ENCODE results near the gene BRD3OS. TPM values are rescaled to one million over a fixed set of nuclear protein-coding genes. Genes with fewer than 3 reads are reported as not detected.
"Not testable (repeated sequence)": the region's sequence is repeated elsewhere in the genome, so short reads cannot be mapped to it uniquely, and the experiment has no call there.

Gene BRD3OS
- total RNA-seq, 1 donor: 14.3 TPM

DNA sequence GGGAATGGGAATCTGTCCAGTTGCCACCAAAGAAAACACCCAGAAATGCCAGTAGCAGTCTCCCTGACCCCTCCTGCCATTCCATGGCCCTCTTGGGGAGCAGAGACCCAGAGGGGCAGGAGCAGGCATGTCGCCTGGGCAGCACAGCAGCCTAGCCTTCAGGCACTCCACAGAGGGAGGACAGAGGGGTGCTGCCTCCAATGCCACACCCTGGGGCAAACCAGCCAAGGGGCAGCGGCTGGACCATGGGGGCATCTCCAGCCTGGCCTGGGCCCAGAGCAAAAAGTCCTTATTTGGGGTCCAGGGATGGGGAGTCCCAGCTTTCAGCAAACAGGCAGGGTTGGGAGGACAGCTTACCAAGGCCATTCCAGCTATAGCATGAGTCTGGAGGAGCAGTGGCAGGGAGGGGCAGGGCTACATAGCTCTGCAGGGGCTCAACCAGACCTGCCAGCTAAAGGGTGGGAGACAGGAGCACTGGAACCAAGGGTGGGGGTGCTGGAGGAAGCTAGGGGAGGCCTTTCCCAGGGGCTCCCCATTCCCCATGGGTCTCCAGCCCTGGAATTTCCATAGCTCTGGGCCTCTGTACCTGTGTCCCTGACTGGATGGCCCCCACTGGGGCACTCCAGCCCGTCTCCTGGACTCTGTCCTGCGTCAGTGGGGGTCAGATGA is 35.9 kb downstream of the BRD3OS start:
- DNase-seq (ENCODE audit: low read depth in 2 of 3, low spot score in 2 of 3): no peak

DNA sequence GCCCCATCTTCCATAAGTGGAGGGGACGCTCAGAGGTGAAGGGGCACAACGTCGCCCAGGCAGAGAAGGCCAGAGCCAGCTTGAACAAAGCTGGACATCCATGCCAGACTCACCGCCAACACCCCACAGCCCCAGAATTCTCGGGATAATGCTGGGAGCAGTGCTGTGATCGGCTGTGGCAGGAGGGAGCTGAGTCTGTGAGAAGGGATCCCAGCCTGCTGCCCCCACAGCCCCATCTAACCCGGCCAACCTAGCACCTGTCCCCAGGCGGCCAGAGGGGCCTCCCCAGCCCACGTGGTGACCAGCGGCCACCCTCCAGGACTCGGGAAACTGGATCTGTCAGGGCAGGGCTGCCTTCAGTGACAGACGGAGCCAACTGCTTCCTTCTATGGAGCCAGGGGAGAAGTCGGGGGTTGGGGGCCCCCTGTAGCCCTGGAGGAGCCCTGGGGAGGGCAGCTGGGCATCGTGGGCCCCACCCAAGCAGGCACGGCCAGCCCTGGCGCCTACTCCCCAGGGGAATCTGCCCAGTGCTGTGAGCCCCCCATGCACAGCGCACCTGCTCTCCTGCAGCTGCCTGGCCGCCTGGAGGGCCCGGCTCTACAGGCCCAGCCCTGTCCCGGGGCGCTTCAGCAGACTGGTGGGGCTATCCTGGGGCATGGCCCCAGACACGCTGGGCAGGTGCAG is 36.5 kb downstream of the BRD3OS start:
- DNase-seq (ENCODE audit: low read depth in 2 of 3, low spot score in 2 of 3): no peak

GRCh38 chr9:134062461-134063087 is 37.3 kb downstream of the BRD3OS start:
- DNase-seq (ENCODE audit: low read depth in 2 of 3, low spot score in 2 of 3): no peak

- DNase-seq (ENCODE audit: low read depth in 2 of 3, low spot score in 2 of 3): no peak
Measured at GRCh38 chr9:134063088-134063570, 37.8 kb downstream of the BRD3OS start.

DNA sequence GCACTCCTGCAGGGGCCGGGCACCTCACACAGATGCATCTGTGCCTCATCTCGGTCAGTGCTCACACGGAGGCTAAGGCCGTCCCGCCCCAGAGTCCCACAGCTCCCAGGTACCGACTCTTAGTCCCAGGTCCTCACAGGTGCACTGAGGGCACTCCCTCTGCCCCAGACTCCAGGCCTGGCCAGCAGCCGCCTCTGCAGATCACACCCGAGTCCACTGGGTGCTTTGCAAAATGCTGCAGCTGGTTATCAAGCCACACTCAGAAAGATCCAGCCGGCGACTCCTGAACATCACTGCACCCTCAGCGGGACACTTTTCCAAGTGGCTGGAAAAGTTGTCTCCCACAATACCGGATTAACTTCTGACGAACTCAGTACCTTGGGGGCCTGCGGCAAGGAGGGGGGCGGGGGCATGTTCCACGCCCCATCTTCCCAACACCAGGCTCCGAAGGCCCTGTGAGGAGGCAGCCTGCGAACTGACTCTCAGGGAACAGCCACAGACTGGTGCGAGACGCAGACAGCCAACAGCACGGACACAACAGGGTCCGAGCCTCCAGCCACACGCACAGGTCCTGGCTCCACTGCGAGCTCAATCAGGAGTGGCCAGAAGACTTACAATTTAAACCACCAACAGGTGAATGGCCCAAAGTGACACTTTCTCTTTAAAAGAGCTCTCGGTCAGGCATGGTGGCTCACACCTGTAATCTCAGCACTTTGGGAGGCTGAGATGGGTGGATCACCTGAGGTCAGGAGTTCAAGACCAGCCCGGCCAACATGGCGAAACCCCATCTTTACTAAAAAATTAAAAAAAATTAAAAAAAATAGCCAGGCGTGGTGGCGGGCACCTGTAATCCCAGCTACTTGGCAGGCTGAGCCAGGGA is 38.5 kb downstream of the BRD3OS start:
- DNase-seq (ENCODE audit: low read depth in 2 of 3, low spot score in 2 of 3): no peak

- DNase-seq (ENCODE audit: low read depth in 2 of 3, low spot score in 2 of 3): no peak
Measured at GRCh38 chr9:134064711-134065110, 39.4 kb downstream of the BRD3OS start.

DNA sequence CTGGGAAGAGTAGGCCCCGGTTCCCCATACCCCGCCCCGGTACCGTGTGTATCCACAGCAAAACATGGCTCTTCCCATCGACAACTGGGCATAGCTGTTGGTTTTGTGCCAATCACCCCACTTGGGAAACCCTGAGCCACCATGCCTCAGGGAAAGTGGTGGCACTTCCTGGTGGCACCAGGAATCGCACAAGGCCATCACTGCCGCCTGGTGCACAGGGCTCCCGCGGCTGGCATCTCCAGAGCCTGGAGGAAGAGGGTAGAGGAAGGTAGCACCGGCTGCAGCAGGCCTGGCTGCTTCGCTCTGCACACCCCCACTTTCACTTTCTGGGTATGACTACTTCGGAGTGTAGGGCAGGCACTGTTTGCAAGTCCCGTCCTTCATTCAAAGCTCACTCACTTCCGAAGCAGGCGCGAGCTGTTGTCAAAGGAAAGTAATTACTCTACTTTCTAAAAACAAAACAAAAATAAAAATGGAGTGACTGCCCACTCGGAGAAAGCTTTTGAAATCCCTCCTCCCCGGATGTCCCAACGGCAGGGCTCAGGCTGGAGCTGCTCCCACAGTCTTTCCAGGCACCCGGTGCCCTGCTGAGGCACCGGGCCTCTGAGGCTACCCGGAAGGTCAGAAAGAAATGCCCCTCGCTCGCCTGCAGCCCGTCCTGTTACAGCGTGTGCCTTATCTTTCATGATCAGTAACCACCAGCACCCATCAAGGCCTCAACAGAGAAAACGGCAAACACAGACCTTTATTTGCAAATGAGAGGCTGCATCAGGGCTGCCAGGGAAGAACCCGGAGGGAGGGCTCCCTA is 40.5 kb downstream of the BRD3OS start:
- peak in 2 of 3 donors; percentile 56 to 62 for DNase-seq (ENCODE audit: low read depth in 2 of 3, low spot score in 2 of 3)

DNA sequence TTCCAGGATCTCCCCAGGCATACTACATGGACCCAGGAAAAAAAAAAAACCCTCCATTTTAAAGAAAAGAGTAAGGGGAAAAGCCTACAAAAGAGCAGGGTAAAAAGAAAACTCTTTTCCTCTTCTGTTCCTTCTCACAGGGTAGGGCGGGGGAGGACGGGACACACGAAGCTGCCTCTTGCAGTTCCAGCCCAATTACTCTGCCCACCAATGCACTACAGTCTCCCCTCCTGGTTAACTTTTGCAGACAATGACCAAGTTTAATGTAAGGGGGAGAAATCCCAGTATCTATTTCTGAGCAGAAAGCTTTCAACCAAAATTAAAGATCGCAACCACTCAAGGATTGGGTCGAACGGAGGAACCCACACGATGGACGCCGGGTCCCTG is 41.2 kb downstream of the BRD3OS start:
- peak in 1 of 3 donors; percentile 11 for DNase-seq (ENCODE audit: low read depth in 2 of 3, low spot score in 2 of 3)

- peak in 2 of 3 donors; percentile 65 to 68 for DNase-seq (ENCODE audit: low read depth in 2 of 3, low spot score in 2 of 3)
Measured at GRCh38 chr9:134066913-134067851, 41.9 kb downstream of the BRD3OS start.

- DNase-seq (ENCODE audit: low read depth in 2 of 3, low spot score in 2 of 3): peak; percentile 81 to 93 (median 91)
Measured at GRCh38 chr9:134067904-134068743, 42.8 kb downstream of the BRD3OS start, which contains the start of gene BRD3. Gene BRD3 (minus strand): TSS chr9:134068026. CDS start chr9:134053477, 14,549 bp downstream.

DNA sequence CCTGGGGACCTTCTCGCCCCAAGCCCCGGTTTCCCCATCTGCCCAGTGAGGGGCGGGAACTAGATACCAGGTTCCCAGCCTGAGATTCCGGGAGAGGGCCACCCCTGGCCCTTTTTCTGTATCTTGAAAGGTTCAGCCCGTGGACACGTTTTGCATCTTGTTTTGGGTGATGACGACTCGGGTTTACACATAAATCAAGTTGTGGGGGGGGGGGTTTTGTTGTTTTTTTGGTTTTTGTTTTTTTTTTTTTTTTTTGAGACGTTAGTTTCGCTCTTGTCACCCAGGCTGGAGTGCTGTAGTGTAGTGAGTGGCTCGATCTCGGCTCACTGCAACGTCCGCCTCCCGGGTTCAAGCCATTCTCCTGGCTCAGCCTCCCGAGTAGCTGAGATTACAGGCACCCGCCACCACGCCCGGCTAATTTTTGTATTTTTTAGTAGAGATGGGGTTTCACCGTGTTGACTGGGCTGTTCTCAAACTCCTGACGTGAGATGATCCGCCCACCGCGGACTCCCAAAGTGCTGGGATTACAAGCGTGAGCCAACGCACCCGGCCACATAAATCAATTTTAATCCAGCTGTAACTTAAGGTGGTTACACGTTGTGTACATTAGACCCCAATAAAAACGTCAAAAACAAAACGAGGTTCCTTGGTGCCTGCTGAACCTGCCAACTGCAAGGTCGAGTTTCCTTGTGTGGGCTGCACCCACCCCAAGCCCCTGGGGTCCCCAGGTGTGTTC is 43.6 kb downstream of the BRD3OS start:
- DNase-seq (ENCODE audit: low read depth in 2 of 3, low spot score in 2 of 3): peak in 1 of 3 donors; percentile 82

DNA sequence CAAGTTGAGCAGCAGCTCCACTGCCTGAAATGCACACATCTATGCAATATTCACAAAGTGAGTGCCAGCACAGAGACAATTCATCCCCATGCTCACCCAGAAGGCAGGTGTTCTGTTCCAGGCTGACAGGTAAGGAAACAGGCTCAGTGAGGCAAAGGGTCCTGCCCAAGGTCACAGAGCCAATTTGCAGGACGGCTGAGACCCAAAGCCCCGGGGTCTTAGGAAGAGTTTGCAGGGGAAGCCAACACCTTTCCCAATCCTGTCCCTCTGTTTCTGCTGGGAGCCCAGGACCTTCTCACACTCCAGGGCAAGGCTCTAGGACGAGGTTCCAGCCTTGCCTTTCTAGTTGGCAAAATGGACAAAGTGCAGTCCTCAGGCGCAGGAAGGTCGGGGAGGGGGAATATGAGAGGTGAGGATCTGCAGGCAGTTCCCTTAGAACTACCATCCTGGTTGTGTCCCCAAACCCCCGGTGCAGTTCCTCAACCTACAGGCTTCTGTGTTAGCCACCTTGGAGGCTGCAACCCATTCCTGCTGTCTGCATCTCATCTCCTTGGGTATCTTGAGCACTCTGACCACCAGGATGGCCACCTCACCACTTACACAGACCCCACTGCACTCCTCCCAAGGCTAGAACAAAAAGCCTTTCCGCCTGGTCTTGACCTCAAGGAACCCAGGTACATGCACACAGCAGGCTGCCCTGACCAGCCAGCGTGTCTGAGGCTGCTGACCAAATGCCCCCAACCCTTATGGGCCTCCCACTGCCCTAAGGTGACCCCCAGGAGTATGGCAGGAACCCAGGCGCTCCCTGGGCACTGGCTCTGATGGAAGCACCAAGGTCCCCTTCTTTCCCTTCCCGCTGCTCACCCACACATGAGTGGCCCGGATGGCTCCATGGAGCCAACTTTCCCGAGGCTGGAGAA is 44.5 kb downstream of the BRD3OS start:
- DNase-seq (ENCODE audit: low read depth in 2 of 3, low spot score in 2 of 3): no peak

DNA sequence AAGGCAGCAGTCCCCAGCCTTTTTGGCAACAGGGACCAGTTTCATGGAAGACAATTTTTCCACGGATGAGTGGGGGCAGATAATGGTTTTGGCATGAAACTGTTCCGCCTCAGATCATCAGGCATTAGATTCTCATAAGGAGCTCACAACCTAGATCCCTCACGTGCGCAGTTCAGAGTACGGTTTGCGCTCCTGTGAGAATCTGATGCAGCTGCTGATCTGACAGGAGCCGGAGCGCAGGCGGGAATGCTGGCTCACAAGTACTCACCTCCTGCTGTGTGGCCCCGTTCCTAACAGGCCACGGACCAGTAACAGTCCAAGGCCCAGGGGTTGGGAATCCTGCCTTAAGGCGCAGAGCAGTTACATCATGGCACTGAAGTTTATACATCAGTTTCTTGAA is 45.9 kb downstream of the BRD3OS start:
- no peak for DNase-seq (ENCODE audit: low read depth in 2 of 3, low spot score in 2 of 3)

DNA sequence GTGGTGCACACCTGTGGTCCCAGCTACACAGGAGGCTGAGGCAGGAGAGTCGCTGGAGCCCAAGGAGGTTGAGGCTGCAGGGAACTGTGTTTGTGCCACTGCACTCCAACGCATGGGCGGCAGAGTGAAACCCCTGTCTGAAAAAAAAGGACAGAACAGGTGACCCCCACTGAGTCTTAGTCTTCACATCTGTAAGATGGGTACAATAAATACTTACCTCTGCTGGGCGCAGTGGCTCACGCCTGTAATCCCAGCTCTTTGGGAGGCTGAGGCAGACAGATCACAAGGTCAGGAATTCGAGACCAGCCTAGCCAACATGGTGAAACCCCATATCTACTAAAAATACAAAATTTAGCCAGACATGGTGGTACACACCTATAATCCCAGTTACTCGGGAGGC is 47.4 kb downstream of the BRD3OS start:
- DNase-seq (ENCODE audit: low read depth in 2 of 3, low spot score in 2 of 3): not testable (repeated sequence)

DNA sequence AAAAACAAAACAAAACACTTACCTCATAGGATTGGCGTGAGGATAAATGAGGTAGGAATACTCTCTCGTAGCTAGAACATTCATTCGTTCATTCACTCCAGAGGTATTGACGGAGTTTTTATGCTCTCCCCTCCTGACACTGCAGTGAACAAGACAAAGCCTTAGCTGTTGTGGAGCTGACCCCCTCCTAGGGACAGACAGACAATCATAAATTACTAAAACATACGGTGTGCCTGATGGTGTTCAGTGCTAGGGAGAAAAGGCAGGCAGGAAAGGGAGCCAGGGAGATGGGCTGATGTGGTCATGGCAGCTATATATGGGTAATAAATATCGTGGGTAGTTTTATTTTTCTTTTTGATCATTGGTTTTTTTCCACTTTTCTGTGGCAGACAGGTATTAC is 48.2 kb downstream of the BRD3OS start:
- no peak for DNase-seq (ENCODE audit: low read depth in 2 of 3, low spot score in 2 of 3)

GRCh38 chr9:134075689-134076088 is 50.4 kb downstream of the BRD3OS start:
- not testable (repeated sequence) for DNase-seq (ENCODE audit: low read depth in 2 of 3, low spot score in 2 of 3)
